DND-41 (cell line): ENCODE measurements around the gene SAMD1.
A peak's percentile ranks its signal among the peaks of the same experiment; 100 is the strongest.

ENCODE experiments used
- CTCF ChIP-seq: IDR thresholded peaks from 2 replicates; pipeline ENCODE4 v1.5.1; 2012; ENCODE audit warnings: borderline replicate concordance, low read length, moderate library complexity, mild to moderate bottlenecking; ENCODE audit not compliant: poor library complexity, severe bottlenecking; ENCODE audit errors: extremely low read depth
- EZH2 ChIP-seq: IDR thresholded peaks from 3 replicates; pipeline ENCODE4 v1.6.1; 2012; ENCODE audit warnings: borderline replicate concordance, low read depth, mild to moderate bottlenecking, moderate library complexity, low read length, inconsistent platforms; ENCODE audit not compliant: severe bottlenecking

GRCh38 chr19:14089662-14090508 lies 666 bp downstream of the SAMD1 start:
- TF ChIP-seq CTCF (peak; percentile 21), EZH2 (no peak)
